GM12892 (cell line): ENCODE data around the gene CYP2E1.

Experiments used
- POLR2A ChIP-seq: IDR thresholded peaks from 2 replicates; pipeline ENCODE4 v1.6.1; 2011; ENCODE audit warnings: low read depth, low read length, control low read depth
- POLR2AphosphoS5 ChIP-seq: IDR thresholded peaks from 2 replicates; pipeline ENCODE4 v1.6.1; 2011; ENCODE audit warnings: low read depth, low read length, control low read depth

DNA sequence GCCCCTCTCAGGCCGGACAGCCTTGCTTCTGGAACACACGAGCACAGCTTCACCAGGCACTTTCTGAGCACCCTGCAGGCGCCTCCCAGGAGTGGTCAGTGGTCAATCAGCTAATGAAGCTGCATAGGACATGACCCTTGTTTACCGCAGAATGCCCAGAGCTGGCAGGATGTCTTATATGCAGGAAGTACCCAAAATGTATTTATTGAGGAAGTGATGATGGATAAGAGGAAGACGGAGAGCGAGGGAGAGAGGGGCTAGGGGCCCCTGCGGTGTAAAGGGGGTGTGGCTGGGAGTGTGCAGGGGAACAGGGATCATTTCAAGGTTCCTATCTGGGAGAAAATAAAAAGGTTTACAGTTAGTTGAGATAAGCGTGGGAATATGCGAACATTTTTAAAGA, 3.3 kb downstream of the CYP2E1 start:
- TF ChIP-seq POLR2A = no peak
- TF ChIP-seq POLR2AphosphoS5 = no peak
